Measurements from ENCODE around the gene SLC6A3.

The SLC6A3 gene

GRCh38 chr5:1351156-1351555 is 94.1 kb downstream of the SLC6A3 start:
- H3K27ac ChIP-seq (ENCODE audit: insufficient read depth, low read depth, low read length, poor library complexity, severe bottlenecking) = no peak overlapping the region
- no peaks in the 10 kb centered on the region for H3K4me1 ChIP-seq (ENCODE audit: control insufficient read depth, insufficient read depth, low read length)
- H3K36me3 ChIP-seq (ENCODE audit: control insufficient read depth, insufficient read depth, low read length) = no peaks in the 10 kb centered on the region
- WGBS, 2 experiments = 68 to 71% methylated on average over 4 of the region's 4 CpGs
- H3K9me3 ChIP-seq (ENCODE audit: control insufficient read depth, low read length) = no peaks in the 10 kb centered on the region
- no peaks in the 10 kb centered on the region for H3K27me3 ChIP-seq (ENCODE audit: control insufficient read depth, insufficient read depth, low read length, poor library complexity, severe bottlenecking)
- H3K4me3 ChIP-seq (ENCODE audit: insufficient read depth, low read depth, low read length) = no peak overlapping the region

DNA sequence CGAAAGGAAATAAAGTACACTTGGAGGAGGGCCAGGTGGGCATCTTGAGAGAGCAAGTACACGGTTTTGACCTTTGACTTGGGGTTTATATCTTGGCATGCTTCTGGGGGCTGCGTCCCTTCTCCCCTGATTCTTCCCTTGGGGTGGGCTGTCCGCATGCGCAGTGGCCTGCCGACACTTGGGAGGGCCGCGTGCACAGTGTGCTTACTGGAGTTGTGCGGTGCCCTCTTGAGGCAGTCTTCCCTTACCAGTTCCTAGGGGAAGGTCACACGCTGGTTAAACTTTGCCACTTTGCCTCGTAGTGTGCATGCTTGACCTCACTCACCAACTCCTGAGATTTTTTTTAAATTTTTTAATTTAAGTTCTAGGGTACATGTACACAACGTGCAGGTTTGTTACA is 96.0 kb downstream of the SLC6A3 start:
- no peaks in the 10 kb centered on the region for H3K27me3 ChIP-seq (ENCODE audit: control insufficient read depth, insufficient read depth, low read length, poor library complexity, severe bottlenecking)

GRCh38 chr5:1348986-1349245 is 96.3 kb downstream of the SLC6A3 start:
- H3K4me1 ChIP-seq (ENCODE audit: control insufficient read depth, insufficient read depth, low read length) = no peaks in the 10 kb centered on the region
- no peaks in the 10 kb centered on the region for H3K9me3 ChIP-seq (ENCODE audit: control insufficient read depth, low read length)
- H3K4me3 ChIP-seq (ENCODE audit: insufficient read depth, low read depth, low read length) = no peak overlapping the region
- H3K36me3 ChIP-seq (ENCODE audit: control insufficient read depth, insufficient read depth, low read length) = no peaks in the 10 kb centered on the region
- H3K27me3 ChIP-seq (ENCODE audit: control insufficient read depth, insufficient read depth, low read length, poor library complexity, severe bottlenecking) = no peaks in the 10 kb centered on the region
- 73 to 82% methylated on average over 1 of the region's 1 CpG for WGBS, 2 experiments
- no peak overlapping the region for H3K27ac ChIP-seq (ENCODE audit: insufficient read depth, low read depth, low read length, poor library complexity, severe bottlenecking)

More for the DNA sequence above, 96.0 kb downstream of the SLC6A3 start:
- no peaks in the 10 kb centered on the region for H3K9me3 ChIP-seq (ENCODE audit: control insufficient read depth, low read length)
- WGBS, 2 experiments = 70 to 76% methylated on average over 12 of the region's 12 CpGs
- H3K27ac ChIP-seq (ENCODE audit: insufficient read depth, low read depth, low read length, poor library complexity, severe bottlenecking) = no peak overlapping the region
- no peaks in the 10 kb centered on the region for H3K4me1 ChIP-seq (ENCODE audit: control insufficient read depth, insufficient read depth, low read length)
- H3K36me3 ChIP-seq (ENCODE audit: control insufficient read depth, insufficient read depth, low read length) = no peaks in the 10 kb centered on the region
- no peak overlapping the region for H3K4me3 ChIP-seq (ENCODE audit: insufficient read depth, low read depth, low read length)

DNA sequence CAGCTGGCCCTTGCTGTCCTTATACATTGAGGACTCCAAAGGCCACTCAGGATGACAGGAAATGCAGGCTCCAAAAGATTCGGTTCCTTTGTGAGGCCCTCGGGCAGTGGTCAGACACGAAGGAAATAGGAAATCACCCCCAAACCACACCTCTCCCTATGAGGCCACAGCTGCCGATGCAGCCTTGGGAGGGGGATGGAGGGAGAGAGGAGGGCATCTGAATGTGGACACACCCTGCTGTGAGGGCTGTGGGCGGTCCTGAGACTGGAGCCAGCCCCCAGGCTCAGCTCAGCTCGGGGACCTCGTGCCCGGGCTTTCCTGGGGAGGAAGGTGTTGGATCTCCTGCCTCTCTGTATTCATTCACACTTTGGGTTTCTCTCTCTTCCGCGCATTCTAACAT is 97.7 kb downstream of the SLC6A3 start:
- H3K36me3 ChIP-seq (ENCODE audit: control insufficient read depth, insufficient read depth, low read length) = no peaks in the 10 kb centered on the region
- H3K9me3 ChIP-seq (ENCODE audit: control insufficient read depth, low read length) = no peaks in the 10 kb centered on the region
- 74 to 78% methylated on average over 10 of the region's 10 CpGs for WGBS, 2 experiments
- H3K27me3 ChIP-seq (ENCODE audit: control insufficient read depth, insufficient read depth, low read length, poor library complexity, severe bottlenecking) = no peaks in the 10 kb centered on the region
- H3K4me3 ChIP-seq (ENCODE audit: insufficient read depth, low read depth, low read length) = no peak overlapping the region
- H3K4me1 ChIP-seq (ENCODE audit: control insufficient read depth, insufficient read depth, low read length) = no peaks in the 10 kb centered on the region
- no peak overlapping the region for H3K27ac ChIP-seq (ENCODE audit: insufficient read depth, low read depth, low read length, poor library complexity, severe bottlenecking)

DNA sequence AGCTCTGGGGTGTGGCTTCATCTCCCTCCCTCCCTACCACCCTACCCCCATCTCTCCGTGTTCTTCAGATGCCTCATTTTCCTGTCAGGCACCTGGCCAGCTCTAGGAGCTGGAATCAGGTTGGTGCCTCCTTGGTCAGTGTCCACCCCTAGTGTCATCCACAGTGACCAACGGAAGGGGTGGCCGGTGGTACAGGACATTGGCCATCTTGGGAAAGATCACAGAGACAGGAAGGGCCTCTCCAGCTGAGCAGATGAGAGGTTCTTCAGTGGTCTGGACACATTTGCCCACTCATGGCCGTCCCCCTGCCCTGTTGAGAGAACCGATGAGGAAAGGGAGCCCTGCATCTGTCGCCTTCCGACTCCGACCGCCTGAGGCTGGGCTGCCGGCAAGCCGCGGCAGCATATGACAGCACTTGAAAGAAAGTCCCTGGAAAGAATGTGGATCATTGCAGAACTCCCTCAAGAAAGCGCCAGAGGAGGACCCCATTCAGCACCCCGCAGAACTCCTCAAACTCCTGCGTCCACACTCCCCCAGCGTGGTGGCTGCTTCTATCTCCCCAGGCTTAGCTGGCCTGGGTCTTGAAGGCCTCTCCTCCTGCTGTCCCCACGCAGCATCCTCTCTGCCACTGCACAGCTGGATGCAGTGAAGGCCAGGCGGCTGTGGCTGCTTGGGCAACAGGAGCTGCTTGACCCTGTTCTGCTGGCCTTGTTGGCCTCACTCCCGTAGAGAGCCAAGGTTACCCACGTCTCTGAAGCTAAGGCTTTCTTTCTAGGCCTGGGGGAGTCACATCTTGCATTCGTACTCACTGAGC is 98.4 kb downstream of the SLC6A3 start:
- Histone ChIP-seq H3K4me3 (ENCODE audit: insufficient read depth, low read depth, low read length) (no peak overlapping the region), H3K4me1 (ENCODE audit: control insufficient read depth, insufficient read depth, low read length) (no peaks in the 10 kb centered on the region), H3K27ac (ENCODE audit: insufficient read depth, low read depth, low read length, poor library complexity, severe bottlenecking) (no peak overlapping the region), H3K27me3 (ENCODE audit: control insufficient read depth, insufficient read depth, low read length, poor library complexity, severe bottlenecking) (no peaks in the 10 kb centered on the region), H3K36me3 (ENCODE audit: control insufficient read depth, insufficient read depth, low read length) (peaks cover 1% of the 10 kb centered on the region), H3K9me3 (ENCODE audit: control insufficient read depth, low read length) (no peaks in the 10 kb centered on the region)
- 85 to 88% methylated on average over 21 of the region's 21 CpGs for WGBS, 2 experiments

DNA sequence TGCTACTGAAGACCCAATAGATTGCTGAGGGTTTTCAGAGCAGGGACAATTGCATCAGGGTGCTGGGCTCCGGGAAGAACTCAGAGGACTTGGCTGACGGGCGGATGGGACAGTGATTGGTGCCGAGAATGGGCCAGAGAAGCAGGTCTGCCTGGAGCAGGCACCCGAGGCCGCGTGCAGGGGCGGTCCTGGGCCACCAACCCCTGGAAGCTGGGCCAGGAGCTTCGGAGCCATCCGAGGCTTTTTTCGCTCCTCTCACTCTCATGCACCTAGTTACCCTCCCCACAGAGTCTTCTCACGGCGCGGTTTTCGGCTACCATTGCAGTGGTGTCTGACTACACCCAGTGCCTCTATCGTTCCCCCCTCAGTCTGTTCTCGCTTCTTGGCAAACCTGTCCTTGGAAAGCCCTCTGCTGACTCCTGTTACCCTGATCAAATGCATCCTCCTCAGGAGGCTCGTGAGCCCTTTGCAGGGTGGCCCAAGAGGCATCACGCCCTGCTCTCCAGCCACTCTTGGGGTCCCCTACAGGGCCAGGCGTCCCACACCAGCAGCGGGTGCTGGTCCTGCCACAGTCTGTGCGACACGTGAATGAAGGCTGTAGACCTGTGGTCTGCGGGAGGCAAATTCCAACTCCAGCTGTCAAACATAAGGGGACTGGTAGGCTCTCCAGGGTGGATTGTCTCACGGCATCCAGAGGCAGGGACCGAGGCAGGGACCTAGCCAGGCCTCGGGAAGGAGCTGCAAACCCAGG is 99.2 kb downstream of the SLC6A3 start:
- Histone ChIP-seq H3K9me3 (ENCODE audit: control insufficient read depth, low read length) (no peaks in the 10 kb centered on the region), H3K36me3 (ENCODE audit: control insufficient read depth, insufficient read depth, low read length) (peaks cover 9% of the 10 kb centered on the region), H3K4me1 (ENCODE audit: control insufficient read depth, insufficient read depth, low read length) (no peaks in the 10 kb centered on the region), H3K4me3 (ENCODE audit: insufficient read depth, low read depth, low read length) (peak overlapping the region; percentile 88), H3K27ac (ENCODE audit: insufficient read depth, low read depth, low read length, poor library complexity, severe bottlenecking) (no peak overlapping the region), H3K27me3 (ENCODE audit: control insufficient read depth, insufficient read depth, low read length, poor library complexity, severe bottlenecking) (no peaks in the 10 kb centered on the region)
- WGBS, 2 experiments = 88 to 89% methylated on average over 27 of the region's 27 CpGs

GRCh38 chr5:1344975-1345838 is 100.0 kb downstream of the SLC6A3 start, which contains the start of gene CLPTM1L:
TSS of gene CLPTM1L (minus strand) at chr5:1345099. CDS start at chr5:1344841, 258 bp downstream.
- H3K27ac ChIP-seq (ENCODE audit: insufficient read depth, low read depth, low read length, poor library complexity, severe bottlenecking) = no peak within 1 kb of the TSS

DNA sequence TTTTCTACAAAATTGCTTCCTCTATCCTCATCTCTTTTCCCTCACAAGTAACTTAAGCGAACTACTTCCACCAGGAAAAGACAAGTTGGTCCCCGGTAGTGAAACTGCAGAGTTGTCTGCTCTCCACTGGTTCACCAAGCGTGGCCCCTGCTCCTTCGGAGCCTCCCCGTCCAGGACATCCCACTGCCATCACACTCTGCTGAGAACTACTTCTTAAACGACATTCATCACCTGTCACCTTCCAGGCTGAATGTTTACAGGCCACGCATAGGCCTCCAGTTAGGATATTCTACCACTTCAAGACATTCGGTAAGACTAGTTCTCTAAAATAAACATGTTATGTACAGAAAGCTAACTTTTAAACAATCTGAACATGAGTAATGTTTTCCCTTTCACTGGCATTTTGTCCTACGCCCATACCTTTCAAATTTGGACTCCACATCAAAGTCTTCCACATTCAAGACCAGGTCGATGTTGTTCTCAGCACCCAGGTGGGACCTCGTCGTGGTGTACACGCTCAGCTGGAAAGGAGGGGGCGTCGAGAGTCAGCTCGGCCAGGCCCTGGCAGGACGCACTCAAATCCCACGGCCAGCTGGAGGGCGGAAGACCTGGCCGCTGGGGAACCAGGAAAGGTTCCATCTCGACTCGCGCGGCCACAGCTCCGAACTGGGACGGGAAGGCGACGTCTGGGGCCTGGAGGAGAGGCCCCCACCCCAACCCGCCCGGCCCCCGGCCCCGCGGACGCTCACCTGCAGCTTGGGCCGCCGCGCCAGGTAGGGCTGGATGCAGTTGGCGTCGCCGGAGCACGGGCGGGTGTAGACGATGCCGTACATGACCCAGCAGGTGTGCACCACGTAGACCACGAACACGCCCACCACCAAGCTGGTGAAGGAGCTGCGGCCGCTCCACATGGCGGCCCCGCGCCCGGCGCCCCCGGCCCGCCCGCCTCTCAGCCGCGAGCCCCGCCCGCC is 101.0 kb downstream of the SLC6A3 start:
- Histone ChIP-seq H3K4me1 (ENCODE audit: control insufficient read depth, insufficient read depth, low read length) (no peaks in the 10 kb centered on the region), H3K27me3 (ENCODE audit: control insufficient read depth, insufficient read depth, low read length, poor library complexity, severe bottlenecking) (no peaks in the 10 kb centered on the region), H3K36me3 (ENCODE audit: control insufficient read depth, insufficient read depth, low read length) (peaks cover 21% of the 10 kb centered on the region), H3K27ac (ENCODE audit: insufficient read depth, low read depth, low read length, poor library complexity, severe bottlenecking) (no peak overlapping the region), H3K9me3 (ENCODE audit: control insufficient read depth, low read length) (no peaks in the 10 kb centered on the region), H3K4me3 (ENCODE audit: insufficient read depth, low read depth, low read length) (peak overlapping the region; percentile 88)
- 12% methylated on average over 61 of the region's 61 CpGs for WGBS, 2 experiments

More at GRCh38 chr5:1344975-1345838, 100.0 kb downstream of the SLC6A3 start, which contains the start of gene CLPTM1L:
- Histone ChIP-seq H3K9me3 (ENCODE audit: control insufficient read depth, low read length) (no peaks in the 10 kb centered on the region), H3K4me1 (ENCODE audit: control insufficient read depth, insufficient read depth, low read length) (no peaks in the 10 kb centered on the region), H3K36me3 (ENCODE audit: control insufficient read depth, insufficient read depth, low read length) (peaks cover 17% of the 10 kb centered on the region), H3K27me3 (ENCODE audit: control insufficient read depth, insufficient read depth, low read length, poor library complexity, severe bottlenecking) (no peaks in the 10 kb centered on the region), H3K4me3 (ENCODE audit: insufficient read depth, low read depth, low read length) (peak within 1 kb of the TSS; percentile 88)
- 4% methylated on average over 87 of the region's 87 CpGs for WGBS, 2 experiments

GRCh38 chr5:1343315-1343751 is 101.9 kb downstream of the SLC6A3 start:
- 94% methylated on average over 9 of the region's 9 CpGs for WGBS, 2 experiments
- no peak overlapping the region for H3K4me3 ChIP-seq (ENCODE audit: insufficient read depth, low read depth, low read length)
- H3K4me1 ChIP-seq (ENCODE audit: control insufficient read depth, insufficient read depth, low read length) = no peaks in the 10 kb centered on the region

More at GRCh38 chr5:1343315-1343751, 101.9 kb downstream of the SLC6A3 start:
- Histone ChIP-seq H3K27me3 (ENCODE audit: control insufficient read depth, insufficient read depth, low read length, poor library complexity, severe bottlenecking) (no peaks in the 10 kb centered on the region), H3K27ac (ENCODE audit: insufficient read depth, low read depth, low read length, poor library complexity, severe bottlenecking) (no peak overlapping the region), H3K9me3 (ENCODE audit: control insufficient read depth, low read length) (no peaks in the 10 kb centered on the region), H3K36me3 (ENCODE audit: control insufficient read depth, insufficient read depth, low read length) (peaks cover 22% of the 10 kb centered on the region)

All from ectodermal cell (in vitro differentiated cells).